Psoas muscle (tissue), 8 donors: ENCODE results near the gene MORN1. TPM values are rescaled to one million over a fixed set of nuclear protein-coding genes. Genes with fewer than 3 reads are reported as not detected.

Experiments
- ATAC-seq, 4 donors: fragments of 200-7000 bp; cut with Tn5 transposase; one replicate each; pipeline ENCODE4 v1.9.1; 2020; ENCODE audit warnings: moderate library complexity in 3 of 4, mild to moderate bottlenecking in 2 of 4
- DNase-seq, 2 donors: peaks; one replicate each; pipeline ENCODE4 v3.0.0-alpha.2; 2020
- H3K27ac ChIP-seq: fragments of 200-600 bp; one replicate; pipeline ENCODE4 v1.8.0; 2022
- H3K27me3 ChIP-seq, 3 donors: fragments of 200-600 bp in 1 of 3; one replicate each; pipeline versions ENCODE4 v1.6.1 to v1.8.0; 2013 to 2022; ENCODE audit warnings: low read length in 2 of 3, mild to moderate bottlenecking in 2 of 3, moderate library complexity in 1 of 3; ENCODE audit not compliant: insufficient read depth in 3 of 3
- H3K36me3 ChIP-seq, 2 donors: fragments of 200-600 bp in 1 of 2; one replicate each; pipeline versions ENCODE4 v1.6.1 to v1.8.0; 2013 to 2022; ENCODE audit warnings: low read depth in 1 of 2, mild to moderate bottlenecking in 1 of 2, moderate library complexity in 1 of 2; ENCODE audit not compliant: insufficient read depth in 1 of 2
- H3K4me1 ChIP-seq: fragments of 200-600 bp; one replicate; pipeline ENCODE4 v1.8.0; 2022
- H3K4me3 ChIP-seq: fragments of 200-600 bp; one replicate; pipeline ENCODE4 v1.8.0; 2022; ENCODE audit warnings: mild to moderate bottlenecking
- H3K9me3 ChIP-seq: fragments of 200-600 bp; one replicate; pipeline ENCODE4 v1.8.0; 2022
- CTCF ChIP-seq: fragments of 200-600 bp; IDR thresholded peaks from one replicate; pipeline ENCODE4 v1.8.0; 2022; ENCODE audit warnings: antibody characterized with exemption
- WGBS, 3 donors: extraction: QIAGEN DNeasy Blood & Tissue Kit; methylation state at CpG; one replicate each; pipeline versions ENCODE4 v1.1.6 to v1.1.7; 2013; 5-methylcytosine and 5-hydroxymethylcytosine counted together
- intact Hi-C, 2 donors: fragments of 100-400 bp; cut with DNase I; formaldehyde crosslinking; loops; one replicate each; pipeline versions ENCODE4 v1.11.0 to v1.14.2; 2022
- polyA plus RNA-seq, 3 donors: library from polyadenylated mRNA; stranded (reverse); fragments of 200-250 nt; gene quantifications; one replicate each; pipeline ENCODE4 v1.2.3, GENCODE V29; 2013
- total RNA-seq, 4 donors: library from RNA; stranded (reverse); fragmentation: NEBNext Ultra II Directional in 2 of 4; extraction: Animal tissue kit (Norgen Biotek cat#: 25700) in 2 of 4; gene quantifications; one replicate each; pipeline versions ENCODE4 v1.2.1 to v1.2.4, GENCODE V29; 2021 to 2023
- donor health status: healthy with polysubstance abuse.
- donor health status: DM: no; HTN: no; CAD: no; lungs with moderate emphysema.
- donor health status: Bipolar disorder and iron deficiency.
- donor health status: healthy.
- donor health status: DM: yes; HTN: yes; CAD: no.
- donor health status: DM: no; HTN: no; CAD: no.
- donor health status: DM: no; HTN: no; CAD: no.
- donor health status: DM: yes; HTN: yes; CAD: no.

The MORN1 gene
- total and polyA plus RNA-seq, 7 donors: 1.2 to 7.3 (median 4.2) TPM

- Histone ChIP-seq H3K4me1 (peaks cover 12% of the 10 kb centered on the region), H3K27me3 (peaks cover 0 to 53% (median 3%) of the 10 kb centered on the region in 3 donors), H3K4me3 (no peak overlapping the region), H3K36me3 (no peaks in the 10 kb centered on the region), H3K27ac (no peak overlapping the region), H3K9me3 (no peaks in the 10 kb centered on the region)
- DNase-seq: no peak
- peak in 1 of 4 donors; percentile 13 for ATAC-seq
- no peak for TF ChIP-seq CTCF
- WGBS, 3 donors: 49 to 71% (median 55%) methylated on average over 34 to 41 of the region's 41 CpGs
- intact Hi-C loops: no loop called here
Observed at GRCh38 chr1:2320760-2321667, 70.3 kb downstream of the MORN1 start.

GRCh38 chr1:2320006-2320405, 71.3 kb downstream of the MORN1 start:
- H3K9me3 ChIP-seq: no peaks in the 10 kb centered on the region
- 36 to 53% (median 48%) methylated on average over 13 to 15 of the region's 15 CpGs for WGBS, 3 donors
- peaks cover 15% of the 10 kb centered on the region for H3K4me1 ChIP-seq
- H3K27me3 ChIP-seq: peaks cover 0 to 43% (median 6%) of the 10 kb centered on the region in 3 donors
- no peaks in the 10 kb centered on the region for H3K36me3 ChIP-seq
- no peak overlapping the region for H3K27ac ChIP-seq
- DNase-seq: peak in 1 of 2 donors; percentile 64
- no peak for ATAC-seq
- intact Hi-C loops: no loop called here
- H3K4me3 ChIP-seq: no peak overlapping the region
- TF ChIP-seq CTCF: no peak

GRCh38 chr1:2319291-2319690, 72.1 kb downstream of the MORN1 start:
- Histone ChIP-seq H3K9me3 (no peaks in the 10 kb centered on the region), H3K4me1 (peaks cover 19% of the 10 kb centered on the region), H3K27ac (no peak overlapping the region), H3K4me3 (no peak overlapping the region), H3K36me3 (no peaks in the 10 kb centered on the region), H3K27me3 (peaks cover 0 to 49% (median 6%) of the 10 kb centered on the region in 3 donors)
- TF ChIP-seq CTCF: no peak
- 55 to 70% (median 57%) methylated on average over 18 to 21 of the region's 21 CpGs for whole genome bisulfite sequencing, 3 donors
- intact Hi-C loops: loop anchor here in 1 of 2 donors (5.0 kb wide), 2 partner anchors 87 to 112 kb away; no protein-coding TSS in a partner anchor
- ATAC-seq (no peak), DNase-seq (no peak)

- ATAC-seq: no peak
- Histone ChIP-seq H3K27ac (no peak overlapping the region), H3K4me3 (no peak overlapping the region), H3K36me3 (no peaks in the 10 kb centered on the region), H3K9me3 (no peaks in the 10 kb centered on the region), H3K27me3 (peaks cover 0 to 51% (median 6%) of the 10 kb centered on the region in 3 donors), H3K4me1 (peaks cover 22% of the 10 kb centered on the region)
- intact Hi-C loops: loop anchor here in 1 of 2 donors (5.0 kb wide), 2 partner anchors 86 to 111 kb away; no protein-coding TSS in a partner anchor
- no peak for TF ChIP-seq CTCF
- 53 to 69% (median 60%) methylated on average over 39 to 41 of the region's 41 CpGs for whole genome bisulfite sequencing, 3 donors
- DNase-seq: no peak
Observed at GRCh38 chr1:2318314-2319278, 72.8 kb downstream of the MORN1 start.
